ENCODE data around the gene PLCB2.

The PLCB2 gene

GRCh38 chr15:40271685-40272484, 35.9 kb downstream of the PLCB2 start:
- DNase-seq (ENCODE audit: low spot score): no peak

- no peak for DNase-seq (ENCODE audit: low spot score)
These were observed 37.3 kb downstream of the PLCB2 start for GRCh38 chr15:40270246-40270995.

GRCh38 chr15:40269604-40270003, 38.1 kb downstream of the PLCB2 start:
- no peak for DNase-seq (ENCODE audit: low spot score)

GRCh38 chr15:40267670-40268069, 40.1 kb downstream of the PLCB2 start:
- DNase-seq (ENCODE audit: low spot score): no peak

- no peak for DNase-seq (ENCODE audit: low spot score)
These were observed 40.9 kb downstream of the PLCB2 start for GRCh38 chr15:40266828-40267304.

GRCh38 chr15:40265875-40266274, 41.9 kb downstream of the PLCB2 start:
- no peak for DNase-seq (ENCODE audit: low spot score)

- no peak for DNase-seq (ENCODE audit: low spot score)
These were observed 42.4 kb downstream of the PLCB2 start for GRCh38 chr15:40265355-40265754.

GRCh38 chr15:40264321-40265153, 43.2 kb downstream of the PLCB2 start:
- DNase-seq (ENCODE audit: low spot score): no peak

GRCh38 chr15:40263024-40263754, 44.5 kb downstream of the PLCB2 start:
- DNase-seq (ENCODE audit: low spot score): no peak

- no peak for DNase-seq (ENCODE audit: low spot score)
These were observed 48.7 kb downstream of the PLCB2 start for GRCh38 chr15:40259021-40259420.

GRCh38 chr15:40258544-40258943, 49.2 kb downstream of the PLCB2 start:
- DNase-seq (ENCODE audit: low spot score): no peak

GRCh38 chr15:40257656-40258450, 49.9 kb downstream of the PLCB2 start:
- no peak for DNase-seq (ENCODE audit: low spot score)

GRCh38 chr15:40256638-40257235, 51.0 kb downstream of the PLCB2 start:
- DNase-seq (ENCODE audit: low spot score): no peak

GRCh38 chr15:40255033-40255432, 52.7 kb downstream of the PLCB2 start:
- DNase-seq (ENCODE audit: low spot score): no peak

- no peak for DNase-seq (ENCODE audit: low spot score)
These were observed 53.3 kb downstream of the PLCB2 start for GRCh38 chr15:40254452-40254851.

- DNase-seq (ENCODE audit: low spot score): no peak
These were observed 54.5 kb downstream of the PLCB2 start for GRCh38 chr15:40253167-40253790.

- DNase-seq (ENCODE audit: low spot score): no peak
These were observed 55.1 kb downstream of the PLCB2 start for GRCh38 chr15:40252438-40253166.

GRCh38 chr15:40252141-40252437, 55.6 kb downstream of the PLCB2 start:
- no peak for DNase-seq (ENCODE audit: low spot score)

GRCh38 chr15:40251486-40252140, 56.1 kb downstream of the PLCB2 start:
- DNase-seq (ENCODE audit: low spot score): no peak
